SH-SY5Y (cell line): ENCODE measurements around the gene ART1.

Source experiments
- GATA2 ChIP-seq: IDR thresholded peaks from 2 replicates; pipeline ENCODE4 v1.6.1; 2011; ENCODE audit warnings: mild to moderate bottlenecking, low read depth, low read length
- GATA3 ChIP-seq: IDR thresholded peaks from 2 replicates; pipeline ENCODE4 v1.6.1; 2011; ENCODE audit warnings: low read depth, mild to moderate bottlenecking, low read length, moderate library complexity

GRCh38 chr11:3622521-3622920 is 22.4 kb upstream of the ART1 start:
- no peak for TF ChIP-seq GATA2
- no peak for TF ChIP-seq GATA3
